ENCODE measurements around the gene ZFHX3. TPM values are rescaled to one million over a fixed set of nuclear protein-coding genes. Genes with fewer than 3 reads are reported as not detected.

ZFHX3 gene
- total and polyA plus RNA-seq, 2 donors from 2014 or later, result 2.3 to 29.3 TPM

DNA sequence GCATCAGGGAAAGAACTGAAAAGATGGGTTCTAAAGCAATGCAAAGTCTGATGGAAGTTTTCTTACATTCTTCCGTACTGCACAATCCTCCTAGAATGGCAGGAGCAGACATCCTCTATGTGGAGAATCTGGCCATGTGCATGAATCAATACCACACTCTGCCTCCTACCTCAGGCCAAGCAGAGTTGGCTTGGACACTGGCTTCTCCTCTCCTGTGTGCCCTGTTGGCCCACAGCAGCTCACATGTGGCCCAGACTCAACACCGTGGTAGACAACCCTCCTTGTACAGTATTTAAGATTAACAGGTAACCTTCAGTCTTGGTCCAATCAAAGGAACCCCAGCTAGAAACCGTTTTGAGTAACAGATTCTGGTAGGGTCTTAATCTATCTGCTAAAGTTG is 101.9 kb downstream of the ZFHX3 start:
- intact Hi-C loops (cut with DNase I), result no loop called here
- TF ChIP-seq, protein P1, sequence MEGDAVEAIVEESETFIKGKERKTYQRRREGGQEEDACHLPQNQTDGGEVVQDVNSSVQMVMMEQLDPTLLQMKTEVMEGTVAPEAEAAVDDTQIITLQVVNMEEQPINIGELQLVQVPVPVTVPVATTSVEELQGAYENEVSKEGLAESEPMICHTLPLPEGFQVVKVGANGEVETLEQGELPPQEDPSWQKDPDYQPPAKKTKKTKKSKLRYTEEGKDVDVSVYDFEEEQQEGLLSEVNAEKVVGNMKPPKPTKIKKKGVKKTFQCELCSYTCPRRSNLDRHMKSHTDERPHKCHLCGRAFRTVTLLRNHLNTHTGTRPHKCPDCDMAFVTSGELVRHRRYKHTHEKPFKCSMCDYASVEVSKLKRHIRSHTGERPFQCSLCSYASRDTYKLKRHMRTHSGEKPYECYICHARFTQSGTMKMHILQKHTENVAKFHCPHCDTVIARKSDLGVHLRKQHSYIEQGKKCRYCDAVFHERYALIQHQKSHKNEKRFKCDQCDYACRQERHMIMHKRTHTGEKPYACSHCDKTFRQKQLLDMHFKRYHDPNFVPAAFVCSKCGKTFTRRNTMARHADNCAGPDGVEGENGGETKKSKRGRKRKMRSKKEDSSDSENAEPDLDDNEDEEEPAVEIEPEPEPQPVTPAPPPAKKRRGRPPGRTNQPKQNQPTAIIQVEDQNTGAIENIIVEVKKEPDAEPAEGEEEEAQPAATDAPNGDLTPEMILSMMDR (IDR thresholded peaks at IDR 0.05; ENCODE audit: borderline replicate concordance, extremely low read depth, insufficient read depth), result no peak
- H3K9me3 ChIP-seq (ENCODE audit: control insufficient read depth in 2 of 3, insufficient read depth in 1 of 3, low read length in 3 of 3), result no peaks in the 10 kb centered on the region
- no peak overlapping the region for H3K27ac ChIP-seq (ENCODE audit: low read depth in 2 of 2, low read length in 2 of 2)
- peaks cover 0 to 15% (median 10%) of the 10 kb centered on the region in 3 donors for H3K4me1 ChIP-seq (ENCODE audit: control insufficient read depth in 2 of 3, insufficient read depth in 2 of 3, low read depth in 1 of 3, low read length in 3 of 3)
- H3K36me3 ChIP-seq (ENCODE audit: control insufficient read depth in 2 of 3, insufficient read depth in 3 of 3, low read length in 3 of 3), result peaks cover 0 to 6% (median 3%) of the 10 kb centered on the region in 3 donors
- FAIRE-seq (no peak), DNase-seq (no peak)
- no peaks in the 10 kb centered on the region for H3K27me3 ChIP-seq (ENCODE audit: control insufficient read depth, insufficient read depth, low read length)
- no peak overlapping the region for H3K4me3 ChIP-seq (ENCODE audit: low read length in 3 of 3)
- no peak overlapping the region for H3K9ac ChIP-seq (ENCODE audit: low read length in 3 of 3)

- peaks cover 0 to 15% (median 10%) of the 10 kb centered on the region in 3 donors for H3K4me1 ChIP-seq (ENCODE audit: control insufficient read depth in 2 of 3, insufficient read depth in 2 of 3, low read depth in 1 of 3, low read length in 3 of 3)
- H3K9ac ChIP-seq (ENCODE audit: low read length in 3 of 3), result no peak overlapping the region
- no peak for DNase-seq
- no peaks in the 10 kb centered on the region for H3K9me3 ChIP-seq (ENCODE audit: control insufficient read depth in 2 of 3, insufficient read depth in 1 of 3, low read length in 3 of 3)
- no peak for FAIRE-seq
- H3K36me3 ChIP-seq (ENCODE audit: control insufficient read depth in 2 of 3, insufficient read depth in 3 of 3, low read length in 3 of 3), result peaks cover 0 to 6% (median 3%) of the 10 kb centered on the region in 3 donors
- H3K27me3 ChIP-seq (ENCODE audit: control insufficient read depth, insufficient read depth, low read length), result no peaks in the 10 kb centered on the region
- TF ChIP-seq, protein P1 (IDR thresholded peaks at IDR 0.05; ENCODE audit: borderline replicate concordance, extremely low read depth, insufficient read depth), result no peak
- intact Hi-C loops (cut with DNase I), result no loop called here
- no peak overlapping the region for H3K4me3 ChIP-seq (ENCODE audit: low read length in 3 of 3)
- no peak overlapping the region for H3K27ac ChIP-seq (ENCODE audit: low read depth in 2 of 2, low read length in 2 of 2)
These were observed 102.3 kb downstream of the ZFHX3 start for GRCh38 chr16:72945611-72946010.

DNA sequence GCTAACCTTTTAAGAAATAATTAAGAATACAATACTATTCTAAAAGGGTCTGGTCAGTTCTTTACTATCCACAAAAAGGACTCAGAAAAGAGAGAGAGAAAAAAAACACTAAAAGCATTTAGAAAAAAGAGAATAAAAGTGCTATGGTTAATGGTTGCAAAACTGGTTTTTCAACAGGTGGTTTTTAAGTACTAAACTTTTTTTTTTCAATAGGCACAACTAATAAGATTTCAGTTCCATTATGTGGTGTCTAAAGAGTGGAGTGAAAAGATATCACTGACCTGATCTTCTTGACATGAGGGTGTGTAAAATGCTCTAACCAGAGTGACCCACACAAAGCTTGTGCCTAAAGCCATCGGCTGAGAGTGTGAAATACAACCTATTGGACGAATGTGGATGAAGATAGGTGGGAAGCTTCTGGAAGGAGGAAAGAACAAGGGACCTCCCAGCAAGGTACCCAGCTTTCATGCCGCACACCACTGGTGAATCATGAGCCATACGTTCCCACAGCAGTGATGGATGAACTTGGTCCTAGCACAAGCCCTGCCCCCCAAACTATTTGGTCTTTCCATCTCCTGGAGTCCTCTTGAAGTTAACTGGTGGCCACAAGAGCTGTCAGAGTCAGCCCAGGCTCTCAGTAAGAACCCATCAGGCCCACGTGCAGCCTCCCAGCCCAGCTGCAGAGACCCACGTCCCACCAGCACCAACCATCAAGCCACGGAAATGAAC is 103.0 kb downstream of the ZFHX3 start:
- Histone ChIP-seq H3K36me3 (ENCODE audit: control insufficient read depth in 2 of 3, insufficient read depth in 3 of 3, low read length in 3 of 3) (no peaks in the 10 kb centered on the region), H3K4me3 (ENCODE audit: low read length in 3 of 3) (no peak overlapping the region), H3K4me1 (ENCODE audit: control insufficient read depth in 2 of 3, insufficient read depth in 2 of 3, low read depth in 1 of 3, low read length in 3 of 3) (peaks cover 0 to 15% (median 10%) of the 10 kb centered on the region in 3 donors), H3K9ac (ENCODE audit: low read length in 3 of 3) (no peak overlapping the region), H3K27me3 (ENCODE audit: control insufficient read depth, insufficient read depth, low read length) (no peaks in the 10 kb centered on the region), H3K27ac (ENCODE audit: low read depth in 2 of 2, low read length in 2 of 2) (no peak overlapping the region), H3K9me3 (ENCODE audit: control insufficient read depth in 2 of 3, insufficient read depth in 1 of 3, low read length in 3 of 3) (no peaks in the 10 kb centered on the region)
- TF ChIP-seq, protein P1 (IDR thresholded peaks at IDR 0.05; ENCODE audit: borderline replicate concordance, extremely low read depth, insufficient read depth), result no peak
- intact Hi-C loops (cut with DNase I), result loop anchor here (5.0 kb wide), 1 partner anchor 217 kb away; no protein-coding TSS in a partner anchor
- FAIRE-seq, result no peak
- DNase-seq, result no peak

Data from kidney (tissue), 14 donors.